Measurements from ENCODE around the gene SLC25A28.
"Not testable (repeated sequence)": the region's sequence is repeated elsewhere in the genome, so short reads cannot be mapped to it uniquely, and the experiment has no call there.

Gene SLC25A28

GRCh38 chr10:99625124-99625523, 4.9 kb upstream of the SLC25A28 start:
- DNase-seq = not testable (repeated sequence)

DNA sequence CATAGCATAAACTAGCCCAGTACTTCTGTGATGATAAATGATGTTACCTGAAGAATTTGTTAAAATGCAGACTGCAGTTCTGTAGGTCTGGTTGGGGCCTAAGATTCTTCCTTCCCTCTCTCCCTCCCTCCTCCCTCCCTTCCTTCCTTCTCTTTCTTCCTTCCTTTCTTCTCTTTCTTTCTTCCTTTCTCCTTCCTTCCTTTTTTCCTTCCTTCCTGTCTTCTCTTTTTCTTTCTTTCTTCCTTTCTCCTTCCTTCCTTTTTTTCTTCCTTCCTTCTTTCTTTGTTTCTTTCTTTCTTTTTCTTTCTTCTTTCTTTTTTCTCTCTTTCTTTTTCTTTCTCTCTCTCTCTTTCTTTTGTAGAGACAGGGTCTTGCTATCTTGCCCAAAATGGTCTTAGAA, 3.7 kb upstream of the SLC25A28 start:
- no peak for DNase-seq

GRCh38 chr10:99621454-99622251, 1.4 kb upstream of the SLC25A28 start:
- no peak for DNase-seq

- peak; percentile 85 for DNase-seq
These were observed 643 bp upstream of the SLC25A28 start for GRCh38 chr10:99620711-99621453.

DNA sequence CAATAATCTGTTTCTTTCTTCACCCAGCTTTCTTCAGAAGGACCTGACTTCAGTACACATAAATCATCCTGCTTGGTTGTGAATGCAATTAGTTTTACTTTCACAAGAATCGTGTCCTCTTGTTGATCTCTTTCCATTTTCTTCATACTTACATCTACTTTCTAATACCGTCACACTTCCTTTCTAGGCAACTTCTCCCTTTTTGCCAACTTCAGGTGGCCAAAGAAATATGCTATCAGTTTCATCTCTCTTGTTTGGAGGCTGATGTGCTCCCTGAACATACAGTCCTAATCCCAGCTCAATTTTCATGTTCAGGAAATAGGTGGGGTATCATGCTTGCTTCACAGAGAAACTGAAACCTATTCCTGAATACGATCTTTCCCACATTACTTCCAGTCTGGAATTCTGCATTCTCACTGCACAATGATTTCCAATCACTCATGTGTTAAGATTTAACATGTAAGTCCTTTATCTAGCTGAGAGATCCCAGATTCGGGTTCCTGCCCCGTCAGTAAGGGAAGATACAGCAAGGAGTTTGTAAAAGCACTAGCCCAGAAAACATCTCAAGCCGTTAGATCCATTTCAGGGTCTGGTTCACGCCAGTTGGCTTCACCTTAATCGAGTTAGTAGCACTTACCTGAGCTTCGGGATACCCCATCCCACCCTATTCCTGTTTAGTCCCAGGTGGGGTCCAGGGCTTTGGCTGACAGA, 994 bp downstream of the SLC25A28 start:
- no peak for DNase-seq

DNA sequence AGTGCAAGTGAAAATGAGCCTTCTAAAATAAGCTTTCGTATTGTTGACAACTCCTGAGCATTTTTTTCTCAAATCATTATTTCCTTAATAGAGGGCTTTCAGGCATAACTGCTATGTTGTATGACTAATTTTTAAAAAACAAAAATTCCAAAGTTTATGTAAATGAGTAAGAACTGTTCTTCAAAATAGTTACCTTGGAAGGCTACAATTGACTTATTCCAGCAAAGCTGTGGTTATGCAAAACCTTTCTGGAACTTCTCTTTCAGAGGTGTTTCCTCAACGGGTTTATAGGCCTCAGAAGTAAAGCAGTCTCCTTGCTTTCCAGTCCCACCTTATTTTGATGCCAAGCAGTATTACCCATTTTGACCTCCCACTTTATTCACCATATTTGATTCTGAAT, 2.5 kb downstream of the SLC25A28 start:
- DNase-seq = no peak

- no peak for DNase-seq
These were observed 4.8 kb downstream of the SLC25A28 start for GRCh38 chr10:99615426-99615825.

DNA sequence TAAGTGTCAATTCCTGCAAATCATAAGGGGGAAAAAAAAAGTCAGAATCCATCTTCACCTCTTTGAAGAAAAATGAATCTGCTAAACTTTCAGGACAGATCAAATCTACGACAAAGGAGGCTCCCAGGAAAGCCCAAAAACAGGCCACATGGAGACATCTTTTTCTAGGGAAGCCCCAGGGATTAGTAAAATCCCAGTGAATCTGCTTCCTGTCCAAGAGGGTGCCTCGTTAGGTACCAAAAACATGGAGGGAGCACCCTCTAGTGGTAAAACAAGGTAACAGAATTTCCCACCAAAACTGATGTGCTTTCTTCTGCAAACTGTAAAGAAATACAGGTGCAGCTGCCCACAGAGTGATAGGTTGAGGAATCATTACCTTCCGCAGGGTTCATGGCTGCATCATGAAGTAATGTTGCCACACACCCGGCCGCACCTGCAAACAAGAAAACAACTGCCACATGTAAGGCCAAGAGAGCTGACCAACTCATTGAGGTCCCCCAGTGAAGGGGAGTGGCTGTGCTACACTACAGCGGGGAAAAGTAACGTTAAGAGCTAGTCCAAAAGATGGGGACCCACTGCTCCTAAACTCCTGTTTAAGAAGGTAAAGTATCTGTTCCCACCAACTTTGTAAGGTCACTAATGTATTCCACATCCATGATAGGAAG, 7.9 kb downstream of the SLC25A28 start:
- no peak for DNase-seq

DNA sequence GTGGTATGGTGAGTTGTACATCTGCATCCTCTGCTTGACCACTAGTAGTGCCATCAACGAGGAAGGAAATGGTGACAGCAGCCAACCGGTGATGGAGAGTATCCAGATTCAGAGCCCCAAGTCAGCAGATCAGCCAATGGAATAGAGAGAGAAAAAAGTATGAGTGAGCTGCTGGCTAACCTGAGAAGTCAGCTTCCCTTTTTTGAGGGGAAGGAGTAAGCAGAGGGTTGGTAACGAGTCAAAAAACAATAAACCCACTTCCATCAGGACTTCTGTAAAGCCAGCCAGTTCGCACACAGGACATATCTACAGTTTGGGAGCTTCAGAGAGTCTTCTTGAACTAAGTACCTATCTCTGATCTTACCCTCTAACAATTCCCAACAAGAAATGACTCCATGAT, 8.9 kb downstream of the SLC25A28 start:
- no peak for DNase-seq

- no peak for DNase-seq
These were observed 10.0 kb downstream of the SLC25A28 start for GRCh38 chr10:99610221-99610620.

DNA sequence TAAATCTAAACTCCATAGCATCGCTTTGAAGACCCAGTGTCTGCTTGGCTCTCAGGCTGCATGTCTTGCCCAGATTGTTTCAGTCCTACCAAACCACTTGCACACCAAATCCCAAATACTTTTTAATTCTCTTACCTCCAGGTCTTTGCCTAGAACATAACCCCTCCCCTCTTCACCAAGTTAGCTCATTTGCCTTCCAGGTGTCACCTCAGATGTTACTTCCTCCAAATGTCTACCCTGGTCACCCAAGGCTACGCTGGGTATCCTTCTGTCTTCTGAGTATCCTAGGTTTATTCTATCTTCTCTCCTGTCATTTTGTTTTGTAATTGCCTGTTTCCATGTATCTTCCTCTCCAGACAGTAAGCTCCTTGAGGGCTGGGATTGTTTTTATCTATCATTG, 11.1 kb downstream of the SLC25A28 start:
- DNase-seq = no peak

GRCh38 chr10:99605351-99605750, 14.9 kb downstream of the SLC25A28 start:
- no peak for DNase-seq

- DNase-seq = no peak
These were observed 15.4 kb downstream of the SLC25A28 start for GRCh38 chr10:99604862-99605261.

DNA sequence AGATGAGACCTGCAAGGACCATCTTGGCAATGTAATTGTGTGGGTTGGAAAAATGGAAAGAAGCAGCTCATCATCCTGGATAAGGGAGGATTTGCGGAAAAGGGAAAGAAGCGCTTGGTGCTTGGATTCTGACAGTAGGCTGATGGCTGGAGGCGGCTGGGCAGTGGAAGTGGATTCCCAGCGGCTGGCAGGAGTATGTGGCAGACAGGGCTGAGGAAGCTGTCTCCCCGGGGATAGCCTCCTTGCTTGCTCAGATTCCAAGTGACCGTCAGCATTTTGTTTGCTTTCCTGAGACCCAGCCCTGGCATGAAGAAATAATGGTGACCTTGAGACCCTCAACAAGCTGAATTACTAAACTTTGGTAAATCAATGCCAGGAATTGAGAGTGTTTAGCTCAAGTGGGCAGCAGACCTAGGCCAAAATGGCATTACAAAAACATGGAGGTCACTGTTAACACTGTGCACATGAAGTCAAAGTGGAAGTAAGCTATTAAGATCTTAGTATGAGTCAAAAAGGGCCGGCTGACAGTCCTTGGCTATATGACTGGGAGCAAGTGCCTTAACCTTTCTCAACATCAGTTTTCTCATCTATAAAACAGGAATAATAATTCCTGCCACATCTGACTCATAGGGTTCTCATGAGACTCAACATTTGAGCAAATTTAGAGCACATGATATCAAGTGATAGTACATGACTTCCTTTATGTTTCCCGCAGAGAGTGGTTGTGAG, 21.3 kb downstream of the SLC25A28 start:
- no peak for DNase-seq

GRCh38 chr10:99598011-99598410, 22.2 kb downstream of the SLC25A28 start:
- no peak for DNase-seq

GRCh38 chr10:99596708-99597107, 23.5 kb downstream of the SLC25A28 start:
- DNase-seq = not testable (repeated sequence)

DNA sequence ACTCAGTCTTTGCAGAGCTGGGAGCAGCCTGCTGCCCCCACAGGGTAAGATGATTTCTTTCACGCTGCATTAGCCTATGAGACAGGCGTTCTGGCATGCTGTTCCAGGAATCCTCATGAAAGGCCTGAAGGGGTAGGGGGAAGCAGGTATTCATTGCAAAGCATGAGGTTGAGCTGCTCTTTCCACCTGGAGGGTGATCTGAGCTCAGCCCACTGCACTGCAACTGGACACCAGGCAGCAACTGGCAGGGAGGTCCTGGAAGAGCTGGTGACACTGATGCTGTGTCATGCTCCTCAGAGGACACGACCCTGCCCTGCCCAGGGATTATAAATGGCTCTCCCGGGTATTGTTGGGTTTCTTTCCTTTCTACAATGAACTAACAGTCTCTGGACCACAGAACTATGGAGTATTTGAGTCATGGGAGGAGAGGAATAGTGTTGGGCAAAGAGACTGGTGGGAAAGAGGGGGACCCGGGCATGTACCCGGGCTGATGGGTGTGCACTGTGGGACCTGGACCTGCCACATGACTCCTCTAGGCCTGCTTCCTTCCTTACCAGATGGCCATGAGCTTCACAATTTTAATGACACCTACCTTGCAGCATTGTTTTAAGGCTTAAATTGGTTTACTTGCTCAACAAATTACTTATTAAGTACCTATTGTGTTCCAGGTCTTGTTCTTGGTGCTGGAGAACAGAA, 24.3 kb downstream of the SLC25A28 start:
- DNase-seq = no peak

DNA sequence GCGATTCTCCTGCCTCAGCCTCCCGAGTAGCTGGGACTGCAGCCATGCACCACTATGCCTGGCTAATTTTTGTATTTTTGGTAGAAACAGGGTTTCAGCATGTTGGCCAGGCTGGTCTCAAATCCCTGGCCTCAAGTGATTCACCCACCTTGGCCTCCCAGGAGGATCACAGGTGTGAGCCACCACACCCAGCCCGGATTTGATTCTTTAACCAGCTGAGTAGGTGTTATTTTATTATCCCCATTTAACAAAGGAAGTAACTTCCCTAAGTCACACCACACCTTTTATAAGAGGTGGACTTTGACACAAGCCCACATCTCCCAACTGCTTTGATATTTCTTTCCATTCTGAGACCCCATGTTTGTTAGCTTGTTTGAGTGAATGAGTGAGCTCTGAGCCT, 25.0 kb downstream of the SLC25A28 start:
- DNase-seq = no peak

DNA sequence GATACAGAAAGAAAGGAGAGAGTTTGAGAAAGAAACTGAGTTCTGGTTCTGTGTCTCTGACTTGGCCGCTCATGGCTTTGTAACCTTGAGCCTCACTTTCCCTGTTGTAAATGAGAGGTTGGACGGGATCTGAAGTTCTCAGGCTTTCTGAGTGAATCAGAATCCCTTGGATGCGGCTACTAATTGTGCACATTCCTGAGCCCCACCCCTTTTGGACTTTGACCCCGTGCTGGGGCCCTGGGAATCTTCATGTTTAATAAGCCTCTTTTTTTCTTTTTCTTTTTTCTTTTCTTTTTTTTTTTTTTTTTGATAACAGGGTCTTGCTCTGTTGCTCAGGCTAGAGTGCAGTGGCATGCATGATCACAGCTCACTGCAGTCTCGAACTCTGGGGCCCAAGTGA, 26.9 kb downstream of the SLC25A28 start:
- DNase-seq = no peak

- no peak for DNase-seq
These were observed 29.4 kb downstream of the SLC25A28 start for GRCh38 chr10:99590799-99591198.

GRCh38 chr10:99583687-99584086, 36.6 kb downstream of the SLC25A28 start:
- DNase-seq = no peak

GRCh38 chr10:99582255-99582770, 37.9 kb downstream of the SLC25A28 start:
- DNase-seq = no peak
